ENCODE results near the gene WNT3A.

The WNT3A gene

DNA sequence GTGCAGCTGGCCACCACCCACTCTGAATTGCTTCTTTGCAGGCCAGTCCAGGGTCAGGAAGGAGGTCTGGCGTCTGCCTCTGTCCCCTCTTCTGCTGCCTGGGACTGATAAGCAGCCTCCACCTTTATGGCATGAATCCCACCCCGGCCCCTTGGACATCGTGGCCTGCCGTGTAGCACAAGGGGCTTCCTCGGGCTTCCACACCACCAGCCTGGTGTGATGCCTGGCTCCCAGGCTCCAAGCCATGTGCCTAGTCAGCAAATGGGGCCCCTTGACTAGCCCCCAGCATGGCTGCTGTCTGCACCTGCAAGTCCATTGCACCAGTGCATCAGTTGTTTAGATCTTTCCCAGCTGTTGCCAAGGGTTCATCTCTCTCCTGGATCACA, 65.9 kb downstream of the WNT3A start:
- DNase-seq: no peak

DNA sequence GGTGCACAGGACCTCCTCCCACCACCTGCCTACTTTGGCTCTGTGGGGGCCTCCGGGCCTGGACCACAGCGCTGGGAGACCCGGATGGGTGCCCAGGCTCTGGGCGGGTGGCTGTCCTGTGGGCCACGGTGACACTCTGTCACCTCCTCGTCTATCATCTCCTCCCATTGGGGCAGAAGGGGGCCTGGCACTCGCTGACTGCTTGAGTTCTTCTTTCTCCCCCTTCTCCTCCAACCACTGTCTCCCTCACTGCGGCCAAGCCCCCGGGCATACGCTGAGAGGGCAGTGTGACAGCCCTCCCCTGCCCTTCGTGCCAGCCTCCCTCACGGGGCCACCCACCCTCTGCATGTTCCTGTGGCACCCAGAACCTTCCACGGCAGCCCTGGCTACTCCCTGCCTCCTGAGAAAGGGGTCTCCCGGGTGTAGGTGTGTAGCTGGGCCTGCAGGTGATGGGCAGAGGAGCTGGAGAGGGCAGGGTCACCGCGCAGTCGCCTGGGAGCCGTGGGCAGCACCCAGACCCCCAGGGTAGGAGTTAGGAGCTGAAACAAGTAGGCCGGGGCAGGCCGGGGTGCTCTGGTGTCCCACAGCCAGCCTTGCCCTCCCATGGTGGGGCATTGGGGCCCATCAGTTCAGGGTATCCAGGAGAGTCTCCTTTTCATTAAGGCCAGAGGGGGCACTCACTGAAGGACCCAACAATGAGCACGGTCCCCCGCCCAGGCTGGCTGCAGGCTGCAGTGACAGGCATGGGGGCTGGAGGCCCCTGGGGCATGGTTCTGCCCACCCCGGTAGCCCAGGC, 66.5 kb downstream of the WNT3A start:
- DNase-seq: no peak

DNA sequence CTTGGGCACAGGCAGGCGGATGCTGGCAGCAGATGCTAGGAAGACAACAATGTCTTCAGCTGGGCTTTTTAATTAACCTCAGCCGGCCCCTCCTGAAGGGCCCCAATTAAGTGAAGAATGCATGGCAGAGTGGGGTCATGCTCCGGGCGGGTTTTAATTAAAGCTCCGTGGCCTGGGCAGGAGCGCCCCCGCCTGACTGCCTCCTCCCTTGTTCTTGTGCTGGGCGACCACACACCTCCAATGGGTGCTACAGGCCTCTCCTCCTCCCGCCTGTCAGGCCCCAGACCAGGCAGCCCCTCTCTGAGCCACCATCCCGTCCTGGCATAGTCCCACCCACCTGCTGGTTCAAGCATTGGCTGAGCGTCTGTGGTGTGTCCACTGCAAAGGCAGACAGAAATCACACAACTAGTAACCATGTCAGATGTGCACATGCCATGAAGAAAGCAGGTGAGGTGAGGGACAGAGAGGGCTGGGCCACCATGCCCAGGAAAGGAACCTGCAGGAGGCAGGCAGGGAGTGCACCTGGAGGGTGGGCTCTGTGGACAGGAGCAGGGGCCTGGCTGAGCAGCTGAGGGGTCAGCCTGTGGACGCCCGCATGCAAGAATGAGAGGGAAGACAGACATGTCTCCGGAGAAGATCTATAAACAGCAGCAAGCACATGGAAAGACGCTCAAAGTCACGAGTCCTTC, 67.2 kb downstream of the WNT3A start:
- DNase-seq: no peak

DNA sequence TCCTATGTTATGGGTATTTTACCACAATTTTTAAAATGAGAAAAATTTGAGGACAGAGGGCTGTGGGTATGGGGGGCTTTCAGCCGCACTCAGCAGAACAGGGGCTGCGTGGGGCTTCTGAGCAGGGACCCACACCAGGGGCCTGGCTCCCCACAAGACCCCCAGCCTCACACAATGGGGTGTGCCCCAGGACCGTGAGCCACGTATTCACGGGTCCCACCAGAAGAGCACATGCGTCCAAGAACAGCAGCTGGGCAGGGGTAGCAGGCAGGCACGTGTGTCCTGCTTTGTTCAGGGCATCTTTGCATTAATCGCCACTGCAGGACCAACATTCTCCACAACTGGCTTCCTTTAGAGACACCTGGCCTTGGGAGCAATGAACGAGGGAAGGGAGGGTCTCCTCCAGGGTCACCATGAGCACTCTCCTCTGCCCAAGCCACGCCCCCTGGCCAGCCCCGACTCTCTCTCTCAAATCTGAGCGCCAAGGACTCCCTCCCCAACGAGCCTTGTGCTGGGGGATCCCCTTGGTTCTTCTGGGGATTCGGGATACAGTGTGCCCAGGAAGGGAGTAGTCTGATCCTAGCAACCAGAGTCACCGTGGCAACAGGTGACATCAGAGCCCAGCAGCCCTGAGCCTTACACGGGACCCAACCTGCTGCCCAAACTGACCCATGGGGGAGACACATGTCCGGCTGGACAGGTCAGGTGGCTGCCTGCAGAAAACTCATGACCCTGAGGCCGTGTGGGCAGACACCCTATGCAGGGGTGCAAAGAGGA, 68.3 kb downstream of the WNT3A start:
- no peak for DNase-seq

DNA sequence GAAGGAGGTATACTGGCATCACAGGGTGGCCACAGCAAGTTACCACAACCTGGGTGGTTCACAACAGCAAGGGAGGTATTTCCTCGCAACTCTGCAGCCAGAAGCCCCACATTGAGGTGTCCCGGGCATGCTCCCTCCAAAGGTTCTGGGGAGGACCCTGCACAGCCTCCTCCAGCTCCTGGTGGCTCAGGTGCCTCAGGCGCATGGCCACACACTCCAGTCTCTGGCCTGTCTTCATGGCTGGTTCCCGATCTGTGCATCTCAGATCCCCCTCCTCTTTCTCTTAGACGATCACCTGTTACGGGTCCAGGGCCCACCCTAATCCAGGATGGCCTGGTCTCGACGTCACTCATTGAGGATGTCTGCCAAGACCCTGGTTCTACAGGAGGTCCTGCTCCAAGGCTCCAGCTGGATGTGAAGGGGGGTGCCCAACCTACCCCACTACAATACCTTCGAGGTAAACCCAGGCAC, 69.0 kb downstream of the WNT3A start:
- DNase-seq: no peak

DNA sequence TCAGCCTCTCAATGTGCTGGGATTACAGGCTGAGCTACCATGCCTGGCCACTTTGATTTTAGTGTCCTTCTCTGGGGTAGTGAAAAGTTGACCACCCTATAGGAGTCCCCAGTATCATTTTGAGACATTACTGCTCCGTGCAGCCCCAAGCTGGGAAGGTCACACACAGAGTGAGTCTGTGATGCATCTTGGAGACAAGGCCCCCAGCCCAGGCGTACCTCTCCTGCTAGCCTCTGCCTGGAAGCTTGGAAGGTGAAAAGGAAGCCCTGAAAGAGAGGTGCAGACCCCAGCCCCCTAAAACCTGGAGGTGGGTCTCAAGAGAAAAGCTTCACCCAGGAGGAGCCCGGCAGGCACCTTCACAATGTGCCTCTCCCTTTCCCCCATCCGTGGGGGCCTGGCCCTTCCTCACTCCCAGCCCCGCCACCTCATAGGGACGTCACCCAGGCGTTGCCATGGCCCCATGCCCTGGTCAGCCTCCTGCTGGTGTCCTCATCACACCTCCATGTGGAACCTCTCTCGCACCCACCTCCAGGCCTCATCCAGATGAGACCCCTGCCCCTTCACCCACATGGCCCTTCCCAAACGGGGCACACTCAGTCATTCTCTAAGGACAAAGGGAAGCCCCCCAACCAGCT, 70.1 kb downstream of the WNT3A start:
- no peak for DNase-seq

DNA sequence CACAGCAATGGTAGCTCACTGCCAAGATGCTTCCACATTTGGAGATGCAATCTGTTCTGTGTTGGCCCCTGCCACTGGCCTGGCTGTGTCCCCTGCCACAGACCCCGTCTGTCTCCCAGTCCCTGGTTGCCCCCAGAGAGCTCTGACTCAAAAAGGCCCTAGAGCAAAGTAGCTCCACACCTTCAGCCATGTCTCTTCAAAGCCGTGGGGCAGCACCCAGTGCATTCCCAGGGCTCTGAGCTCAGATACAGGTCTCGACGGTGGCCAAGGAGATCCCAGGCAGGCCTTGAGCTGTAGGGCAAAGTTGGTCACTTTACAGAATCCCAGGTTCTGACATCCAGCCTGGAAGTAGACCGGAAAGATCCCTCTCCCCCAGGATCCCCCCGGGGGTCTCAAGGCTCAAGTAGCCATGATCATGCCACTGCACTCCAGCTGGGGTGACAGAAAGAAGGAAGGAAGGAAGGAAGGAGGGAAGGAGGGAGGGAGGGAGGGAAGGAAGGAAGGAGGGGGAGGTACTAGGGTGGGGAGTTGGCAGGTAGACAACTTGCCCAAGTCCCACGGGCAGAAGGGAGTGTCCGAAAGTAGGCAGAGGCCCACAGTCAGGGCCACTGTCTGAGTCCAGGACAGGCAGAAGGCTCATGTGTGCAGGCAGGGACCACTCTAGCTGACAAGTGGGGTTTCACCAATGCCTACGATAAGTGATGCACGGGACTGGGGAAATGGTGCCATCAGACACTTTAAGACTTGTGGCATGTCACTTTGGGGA, 71.0 kb downstream of the WNT3A start:
- DNase-seq: no peak

DNA sequence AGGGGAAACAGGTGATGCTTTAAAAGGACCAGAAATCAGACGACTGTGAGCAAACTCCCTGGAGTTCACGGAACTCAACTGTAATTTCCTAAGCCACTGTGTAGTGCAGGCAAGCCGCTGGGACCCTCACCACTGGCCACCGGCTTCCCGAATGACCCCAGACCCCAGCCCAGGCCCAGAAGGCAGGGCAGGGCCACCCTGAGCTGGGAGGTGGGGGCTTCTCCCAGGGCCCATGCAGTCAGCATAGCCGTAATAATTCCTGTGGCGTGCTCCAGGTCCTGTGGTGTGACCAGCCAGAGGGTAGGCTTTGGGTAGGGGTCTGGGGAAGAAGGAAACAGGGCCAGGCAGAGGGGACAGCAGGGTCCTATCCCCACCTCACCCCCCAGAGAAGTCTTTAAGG, 72.2 kb downstream of the WNT3A start:
- DNase-seq: no peak

DNA sequence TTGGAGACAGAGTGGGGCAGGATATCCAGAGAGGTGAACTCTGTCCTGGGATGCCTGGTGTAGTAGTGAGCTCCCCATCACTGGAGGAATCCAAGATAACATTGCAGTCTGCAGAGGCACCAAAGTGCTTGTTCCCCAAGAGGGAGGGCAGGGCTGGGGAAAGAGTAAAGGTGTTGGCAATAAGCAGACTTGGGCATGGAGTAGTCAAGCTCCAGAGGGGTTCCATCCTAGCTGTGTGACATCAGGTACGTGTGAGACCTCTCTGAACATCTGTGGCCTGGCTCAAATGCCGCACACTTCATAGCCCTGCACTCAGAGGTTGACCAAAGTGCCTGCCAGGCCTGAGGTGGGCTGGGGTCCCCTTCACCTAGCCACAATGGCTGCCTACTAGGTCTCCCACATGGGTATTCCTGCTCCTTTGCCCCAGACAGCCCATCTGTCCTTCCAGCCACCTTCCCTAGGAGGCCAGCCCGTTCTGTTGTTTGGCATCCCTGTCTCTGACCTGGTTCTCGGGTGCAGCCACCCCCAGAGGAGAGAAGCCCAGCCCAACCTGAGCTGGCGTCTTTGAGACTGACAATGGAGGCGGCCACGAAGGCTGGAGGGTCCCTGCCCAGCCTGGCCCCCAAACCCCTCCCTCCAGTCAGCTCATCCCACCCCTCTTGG, 72.9 kb downstream of the WNT3A start:
- no peak for DNase-seq

DNA sequence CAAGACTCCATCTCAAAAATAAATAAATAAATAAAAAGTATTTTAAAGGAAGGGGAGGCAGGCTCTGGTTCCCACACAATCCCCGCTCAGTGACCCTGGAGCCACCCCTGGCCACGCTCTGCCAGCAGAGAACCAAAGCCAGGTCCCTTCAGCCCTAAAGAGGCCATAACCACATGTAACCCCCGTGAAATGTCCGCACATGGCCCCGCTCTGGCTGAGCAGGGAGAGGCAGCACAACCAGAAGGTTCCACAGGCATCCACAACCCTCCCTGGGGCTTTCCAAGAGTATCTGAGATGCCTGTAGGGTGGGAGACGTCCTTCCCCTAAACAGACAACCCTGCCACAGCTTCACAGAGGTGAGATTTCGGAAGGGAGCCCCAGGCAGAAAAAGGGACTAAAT, 74.3 kb downstream of the WNT3A start:
- DNase-seq: no peak

DNA sequence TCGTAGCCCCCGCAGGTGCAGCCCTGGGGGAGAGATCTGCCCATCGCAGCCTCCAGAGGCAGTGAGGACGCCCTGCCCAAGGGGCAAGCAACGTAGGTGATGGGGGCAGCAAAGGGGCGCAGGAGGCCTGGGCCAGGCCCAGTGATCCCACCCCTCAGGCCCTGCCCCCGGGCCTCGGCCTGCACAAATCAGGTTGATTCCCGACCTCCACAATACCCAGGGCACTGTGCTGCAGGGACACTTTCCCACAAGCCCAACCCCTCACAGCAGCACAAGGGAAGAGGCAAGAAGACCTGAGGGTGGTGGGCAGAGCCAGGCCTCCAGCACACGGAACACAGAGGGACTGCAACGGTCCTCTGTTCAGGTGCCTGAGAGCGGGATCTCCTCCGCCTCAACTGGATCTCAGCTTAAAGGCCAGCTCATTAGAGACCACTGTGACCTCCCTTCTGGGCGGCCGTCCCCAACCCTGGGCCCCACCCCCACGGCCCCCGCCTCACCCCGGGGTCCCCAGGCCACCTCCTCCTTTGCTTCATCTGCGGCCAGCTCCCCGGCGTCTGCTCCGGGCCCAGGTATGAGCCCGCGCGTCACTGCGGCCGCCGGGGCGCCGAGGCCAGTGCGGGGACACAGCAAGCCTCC, 74.9 kb downstream of the WNT3A start:
- DNase-seq: no peak

DNA sequence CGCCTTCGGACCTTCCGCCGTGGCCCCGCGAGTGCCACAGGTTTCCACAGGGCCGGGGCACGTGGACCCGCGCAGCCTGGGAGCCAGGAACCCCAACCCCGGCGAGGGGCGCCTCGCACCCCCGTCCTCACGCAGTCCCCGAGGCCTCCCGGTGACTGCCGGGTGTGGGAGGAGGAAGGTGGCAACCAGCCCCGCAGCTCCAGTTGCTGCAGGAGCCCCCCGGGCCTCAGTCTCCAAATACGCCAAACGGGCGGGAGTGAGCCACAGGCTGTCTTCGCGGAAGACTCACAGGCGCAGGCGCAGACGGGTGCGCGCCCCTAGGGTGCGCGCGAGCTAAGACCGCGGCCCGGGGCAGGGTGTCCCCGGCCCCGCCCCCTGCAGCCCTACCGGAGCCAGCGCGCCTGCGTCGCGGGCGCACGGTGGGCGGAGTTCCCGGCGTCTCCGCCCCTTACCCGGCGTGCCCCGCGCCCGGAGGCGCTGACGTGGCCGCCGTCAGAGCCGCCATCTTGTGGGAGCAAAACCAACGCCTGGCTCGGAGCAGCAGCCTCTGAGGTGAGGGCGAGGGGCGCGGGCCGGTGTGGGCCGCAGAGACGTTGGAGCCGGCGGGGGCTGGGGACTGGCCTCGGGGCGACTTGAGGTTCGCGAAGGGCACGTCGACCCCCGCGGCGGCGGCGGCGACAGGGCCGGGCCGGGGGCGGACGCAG, 75.6 kb downstream of the WNT3A start, which contains the start of gene ARF1:
TSS of gene ARF1 (plus strand) at position 495 of the 704 bp plus-strand sequence. CDS start 14,407 bp downstream, outside the sequence.
- peak; percentile 90 for DNase-seq

DNA sequence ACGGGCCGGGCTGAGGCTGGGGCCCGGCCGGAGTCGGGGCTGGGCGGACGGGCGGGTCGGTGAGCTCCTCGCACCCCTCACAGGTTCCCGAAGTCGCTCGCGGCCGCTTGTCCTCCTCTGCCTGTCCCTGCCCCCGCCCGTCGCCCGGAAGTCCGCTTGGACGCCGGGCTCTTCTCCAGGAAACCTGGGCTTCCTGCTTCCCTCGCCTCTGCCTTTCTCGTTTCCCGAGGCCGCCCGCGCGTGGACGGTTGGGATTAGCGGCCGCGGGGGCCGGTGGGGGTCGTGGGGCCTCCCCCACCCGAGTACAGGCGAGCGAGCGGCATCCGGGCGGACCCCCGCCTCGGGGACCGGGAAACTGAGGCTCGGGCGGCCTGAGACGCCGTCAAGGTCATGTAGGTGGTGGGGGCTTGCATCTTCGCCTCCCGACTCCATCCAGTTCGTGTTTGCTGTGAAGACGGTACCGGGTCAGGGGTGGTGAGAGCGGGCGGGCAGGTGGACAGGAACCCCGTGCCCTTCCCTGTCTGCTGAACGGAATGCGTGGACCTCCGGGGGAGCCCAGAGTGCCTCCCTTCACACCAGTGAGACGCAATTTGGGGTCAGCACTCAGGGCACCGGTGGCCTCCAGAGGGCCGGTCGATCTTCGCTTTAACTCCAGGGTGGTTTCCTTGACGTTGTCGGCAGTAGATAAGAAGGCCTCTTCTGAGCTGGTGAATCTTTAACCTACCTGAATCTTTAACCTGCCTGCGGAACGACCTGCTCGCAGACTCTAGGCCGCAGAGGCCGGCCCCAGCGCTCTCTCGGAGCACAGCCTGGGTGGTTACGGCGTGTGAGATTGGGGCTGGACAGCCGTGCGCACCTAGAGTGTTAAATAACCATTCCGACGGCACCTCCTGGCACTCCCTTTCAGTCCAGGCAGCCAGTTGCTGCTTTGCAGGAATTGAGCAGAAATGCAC, 76.4 kb downstream of the WNT3A start:
- DNase-seq: no peak

DNA sequence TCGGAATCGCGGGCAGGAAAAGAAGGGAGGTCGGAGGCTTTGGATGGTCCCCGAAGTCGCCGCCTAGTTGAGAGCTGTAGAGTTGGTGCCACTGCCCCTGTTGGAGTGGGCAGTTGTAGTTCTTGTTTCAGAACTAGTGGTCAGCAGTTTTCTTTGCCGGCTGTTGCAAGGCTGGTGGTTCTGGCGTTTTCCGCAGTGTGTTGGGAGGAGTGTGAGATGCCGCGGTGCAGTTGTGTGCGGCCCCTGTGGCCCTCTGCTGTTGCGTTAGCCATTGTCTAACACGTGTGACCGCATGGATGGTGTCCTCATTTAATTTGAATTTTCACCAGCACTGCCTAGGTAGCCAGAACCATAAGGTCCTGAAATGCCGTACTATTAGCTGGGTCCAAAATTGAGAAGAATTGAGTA, 77.1 kb downstream of the WNT3A start:
- DNase-seq: no peak

DNA sequence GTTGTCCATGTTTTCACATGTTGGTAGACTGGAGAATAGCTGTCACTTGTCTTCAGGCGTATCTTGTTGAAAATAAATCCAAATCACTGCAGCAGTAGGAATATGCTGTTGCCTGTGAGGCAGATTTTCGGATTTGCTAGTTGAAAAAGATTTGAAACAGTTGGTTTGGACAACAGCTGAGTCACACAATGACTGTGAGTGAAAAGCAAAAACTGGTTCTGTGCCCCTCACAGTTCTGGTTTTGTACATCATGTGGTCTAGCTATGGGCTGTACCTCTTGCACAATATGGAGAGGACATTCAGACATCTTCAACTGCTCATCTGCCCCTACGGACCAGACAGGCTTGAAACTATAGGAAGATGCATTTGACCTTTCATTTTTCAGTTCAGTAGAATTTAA, 77.5 kb downstream of the WNT3A start:
- DNase-seq: no peak

DNA sequence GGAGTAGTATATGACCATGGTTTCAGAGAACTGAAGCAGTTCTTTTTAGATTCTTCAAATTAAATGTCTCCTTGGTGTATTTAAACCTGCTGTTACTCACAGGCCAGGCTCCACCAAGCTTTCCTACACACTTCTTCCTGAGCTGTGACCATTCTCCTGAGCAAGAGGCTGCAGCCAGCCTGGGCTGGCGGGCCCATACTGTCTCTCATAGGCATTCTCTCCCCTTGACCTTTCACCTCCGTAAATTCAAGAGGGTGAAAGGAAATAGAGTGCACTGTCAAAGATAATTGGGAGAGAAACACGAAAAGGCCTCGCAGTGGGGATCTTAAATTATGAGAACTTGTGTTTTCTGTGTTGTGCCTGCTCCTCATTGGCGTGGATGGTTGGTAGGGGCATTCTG, 78.0 kb downstream of the WNT3A start:
- DNase-seq: peak; percentile 7

DNA sequence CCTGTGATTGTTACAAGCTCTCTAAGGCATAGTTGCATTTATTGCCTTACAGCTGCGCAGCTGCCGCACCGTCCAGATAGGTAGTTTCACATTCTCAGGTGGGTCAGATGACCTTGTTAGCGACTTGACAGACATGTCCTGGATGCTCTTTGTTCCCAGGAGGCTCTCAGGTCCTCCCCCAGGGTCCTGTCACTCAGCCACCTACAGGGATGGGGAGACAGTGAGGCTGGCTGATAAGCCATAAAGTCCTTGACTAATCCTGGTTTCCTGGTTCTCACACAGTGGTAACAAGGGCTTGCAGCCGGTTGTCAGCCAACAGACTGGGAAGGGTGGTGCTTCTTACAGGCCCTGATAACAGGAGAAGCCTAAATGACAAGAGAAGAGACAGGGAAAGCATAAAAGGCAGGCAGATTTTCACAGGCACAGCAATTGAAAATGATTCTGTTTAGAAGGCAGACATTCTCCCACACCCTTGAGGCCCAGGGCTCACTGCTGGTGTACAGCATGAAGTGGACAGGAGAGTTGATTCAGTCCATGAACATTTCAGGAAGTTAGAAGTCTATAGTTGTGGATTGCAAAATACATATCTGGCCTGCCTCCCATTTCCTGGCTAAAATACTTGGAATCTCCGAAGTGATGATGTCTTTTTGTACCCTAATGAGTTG, 78.6 kb downstream of the WNT3A start:
- no peak for DNase-seq

DNA sequence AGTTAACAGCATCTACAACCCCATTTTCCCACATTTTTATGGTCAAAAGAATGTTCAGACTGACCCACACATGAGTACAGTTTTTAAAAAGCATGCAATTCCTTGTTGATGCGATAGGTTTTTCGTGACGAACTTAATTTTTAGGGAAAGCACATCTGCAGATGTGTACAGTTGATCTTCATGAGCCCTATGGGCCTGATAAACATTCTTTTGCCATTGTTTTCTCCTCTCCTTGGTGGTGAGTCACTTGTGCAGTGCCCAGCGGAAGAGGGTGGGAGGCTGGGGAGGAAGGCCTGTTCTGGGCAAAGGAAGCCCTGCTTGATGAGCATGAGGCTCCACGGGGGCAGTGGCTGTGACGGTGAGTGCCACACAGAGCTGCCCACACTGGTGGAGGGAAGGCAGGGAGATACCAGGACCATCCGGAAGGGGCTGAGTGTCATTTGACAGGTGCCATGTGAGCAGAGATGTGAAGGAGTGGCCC, 81.0 kb downstream of the WNT3A start:
- no peak for DNase-seq
